HepG2 (cell line): ENCODE data around the gene CHCT1. TPM values are rescaled to one million over a fixed set of nuclear protein-coding genes. Genes with fewer than 3 reads are reported as not detected.
"Not testable (repeated sequence)": the region's sequence is repeated elsewhere in the genome, so short reads cannot be mapped to it uniquely, and the experiment has no call there.

ENCODE experiments used
- ATAC-seq: fragments of 200-7000 bp; cut with Tn5 transposase; 3 replicates; pipeline ENCODE4 v1.9.1; 2020; ENCODE audit warnings: mild to moderate bottlenecking, moderate library complexity
- BruUV-seq: library from RNA; stranded (reverse); fragments of 400-500 nt; replicated peaks from 2 replicates; lab custom pipeline; 2021; lab: Mats Ljungman, UMichigan
- CTCF ChIA-PET: fragments of 300-600 bp; formaldehyde crosslinking; extraction: SDS; loops from one replicate; lab custom pipeline; 2021; ENCODE audit warnings: low total read pairs, inconsistent platforms, low intra/inter-chr PET ratio; lab: Yijun Ruan, JAX
- POLR2A ChIA-PET: fragments of 350-600 bp; sonication (Branson Sonifier 250); formaldehyde crosslinking; loops from one replicate; lab custom pipeline; 2020; ENCODE audit warnings: antibody characterized with exemption, inconsistent platforms; lab: Yijun Ruan, JAX
- DNase-seq: peaks from one replicate; pipeline ENCODE4 v3.0.0-alpha.2; 2015; ENCODE audit warnings: low spot score
- FAIRE-seq: peaks from 3 replicates; lab custom pipeline; 2011; peaks lifted over from hg19 to GRCh38; lab: Jason Lieb, UNC
- H2AFZ ChIP-seq: one replicate; pipeline ENCODE4 v1.6.1; 2011; ENCODE audit warnings: low read length, inconsistent platforms
- H3K27ac ChIP-seq: fragments of 300-600 bp; 3 replicates; pipeline ENCODE4 v1.8.0; 2011; ENCODE audit warnings: mixed run types, mild to moderate bottlenecking, mixed read lengths, low read length, inconsistent platforms; ENCODE audit not compliant: insufficient read depth; ENCODE audit errors: extremely low read length
- H3K27me3 ChIP-seq, 2 experiments: fragments of 200-600 bp in 1 of 2; 2 replicates in 1 of 2; 3 replicates in 1 of 2; pipeline versions ENCODE4 v1.6.0 to v1.8.0; 2011; ENCODE audit warnings: low read length in 2 of 2, mild to moderate bottlenecking in 2 of 2, moderate library complexity in 2 of 2, inconsistent platforms in 1 of 2; ENCODE audit not compliant: insufficient read depth in 2 of 2, control insufficient read depth in 1 of 2
- H3K36me3 ChIP-seq, 2 experiments: fragments of 200-600 bp in 1 of 2; replicated peaks in 1 of 2; 2 replicates in 1 of 2; 3 replicates in 1 of 2; pipeline versions ENCODE4 v1.5.1 to v1.8.0; 2011; ENCODE audit warnings: low read length in 2 of 2, inconsistent platforms in 1 of 2; ENCODE audit not compliant: insufficient read depth in 2 of 2, control insufficient read depth in 1 of 2
- H3K4me1 ChIP-seq: 2 replicates; pipeline ENCODE4 v1.5.1; 2012; ENCODE audit warnings: low read length, inconsistent platforms; ENCODE audit not compliant: insufficient read depth
- H3K4me2 ChIP-seq: 2 replicates; pipeline ENCODE4 v1.6.0; 2011; ENCODE audit warnings: low read depth, low read length, inconsistent platforms
- H3K4me3 ChIP-seq, 3 experiments: fragments of 200-600 bp in 1 of 3; sonication (generic), shearing (Covaris generic) in 1 of 3; replicated peaks in 1 of 3; 2 replicates each; pipeline ENCODE4 v1.5.1; 2011 to 2016; ENCODE audit warnings: low read length in 3 of 3, inconsistent platforms in 2 of 3, low read depth in 2 of 3, mild to moderate bottlenecking in 2 of 3, control low read depth in 1 of 3, mixed read lengths in 1 of 3; ENCODE audit not compliant: insufficient read depth in 1 of 3
- H3K79me2 ChIP-seq: one replicate; pipeline ENCODE4 v1.6.1; 2011; ENCODE audit warnings: low read length, inconsistent platforms; ENCODE audit not compliant: insufficient read depth
- H3K9ac ChIP-seq: 2 replicates; pipeline ENCODE4 v1.6.0; 2011; ENCODE audit warnings: mild to moderate bottlenecking, low read depth, low read length, inconsistent platforms; ENCODE audit not compliant: insufficient read depth
- H3K9me3 ChIP-seq: 2 replicates; pipeline ENCODE4 v1.5.1; 2012; ENCODE audit warnings: mild to moderate bottlenecking, low read length
- H4K20me1 ChIP-seq: 2 replicates; pipeline ENCODE4 v1.6.0; 2011; ENCODE audit warnings: inconsistent platforms, mild to moderate bottlenecking, low read length, moderate library complexity; ENCODE audit not compliant: insufficient read depth
- KLF11 ChIP-seq: IDR thresholded peaks from 2 replicates; pipeline ENCODE4 v1.6.1; 2016; ENCODE audit warnings: missing compliant biosample characterization
- MAFF ChIP-seq: IDR thresholded peaks from 2 replicates; pipeline ENCODE4 v1.6.1; 2011; ENCODE audit warnings: low read depth, low read length, improper control_type of control experiment
- MAFK ChIP-seq, 2 experiments: IDR thresholded peaks in 1 of 2; conservative IDR thresholded peaks in 1 of 2; 2 replicates each; pipeline ENCODE4 v1.6.1; 2011; ENCODE audit warnings: improper control_type of control experiment in 2 of 2, low read length in 2 of 2
- WGBS: methylation state at CpG from one replicate; pipeline ENCODE4 v1.1.6; 2017; ENCODE audit warnings: low lambda C conversion rate; 5-methylcytosine and 5-hydroxymethylcytosine counted together
- in situ Hi-C: cut with HindIII; loops from 2 replicates; pipeline ENCODE4 v1.10.0; 2017; ENCODE audit warnings: low pct_unique_long_range_greater_than_20kb; ENCODE audit not compliant: extremely low pct_ligation_motif_present
- intact Hi-C: fragments of 100-400 bp; cut with micrococcal nuclease; formaldehyde crosslinking; loops from one replicate; pipeline ENCODE4 v1.10.0; 2022; ENCODE audit not compliant: unreplicated experiment
- polyA plus RNA-seq, 8 experiments: library from polyadenylated mRNA; depleted of rRNA in 3 of 8; stranded (reverse) in 7 of 8; unstranded in 1 of 8; fragments of >200 nt; fragmentation: Illumina TruSeq in 4 of 8; extraction: Trizol in 4 of 8; gene quantifications; 2 replicates each; pipeline versions ENCODE4 v1.2.1 to v1.2.3, GENCODE V29; 2011 to 2016; ENCODE audit warnings: low read depth in 4 of 8, missing spikeins in 1 of 8, mixed read lengths in 1 of 8; ENCODE audit not compliant: insufficient read depth in 1 of 8
- total RNA-seq, 5 experiments: library from RNA; depleted of rRNA; stranded (reverse); fragments of >200 nt; fragmentation: Illumina TruSeq; extraction: Trizol; gene quantifications; 2 replicates each; pipeline ENCODE4 v1.2.3, GENCODE V29; 2016; ENCODE audit warnings: low read depth in 1 of 5

The CHCT1 gene
- total and polyA plus RNA-seq, 2 of the 13 experiments (the other 11 are each of a cell fraction or from before 2014, with no cell fraction given): not detected

GRCh38 chr17:60416368-60416925, 5.8 kb upstream of the CHCT1 start:
- CTCF ChIA-PET: no interaction called here
- FAIRE-seq: no peak
- Histone ChIP-seq H3K4me2 (no peak overlapping the region), H3K27ac (no peak overlapping the region), H3K4me3 (no peak overlapping the region), H3K79me2 (no peaks in the 10 kb centered on the region), H4K20me1 (no peaks in the 10 kb centered on the region), H3K36me3 (no peaks in the 10 kb centered on the region), H3K4me1 (peaks cover 4% of the 10 kb centered on the region; the same call in 1 of the 2 replicates), H3K9me3 (no peaks in the 10 kb centered on the region), H3K9ac (no peak overlapping the region), H2AFZ (no peak overlapping the region), H3K27me3 (peaks cover 0 to 3% of the 10 kb centered on the region in 2 experiments; a peak in 2 of 5 replicates)
- TF ChIP-seq KLF11: no peak
- TF ChIP-seq MAFF: peak; percentile 64; the same call in 1 of the 2 replicates
- TF ChIP-seq MAFK (conservative IDR thresholded peaks at IDR 0.05 in 1 of 2, IDR thresholded peaks at IDR 0.05 in 1 of 2; ENCODE audit: low read length in 2 of 2): peak; percentile 67 to 73; a peak in 3 of 4 replicates
- intact Hi-C loops: no loop called here
- in situ Hi-C loops: no loop called here
- POLR2A ChIA-PET: no interaction called here
- DNase-seq: no peak
- ATAC-seq: no peak
- BruUV-seq: no TSS peak
- WGBS: 59% methylated on average over 2 of the region's 2 CpGs

DNA sequence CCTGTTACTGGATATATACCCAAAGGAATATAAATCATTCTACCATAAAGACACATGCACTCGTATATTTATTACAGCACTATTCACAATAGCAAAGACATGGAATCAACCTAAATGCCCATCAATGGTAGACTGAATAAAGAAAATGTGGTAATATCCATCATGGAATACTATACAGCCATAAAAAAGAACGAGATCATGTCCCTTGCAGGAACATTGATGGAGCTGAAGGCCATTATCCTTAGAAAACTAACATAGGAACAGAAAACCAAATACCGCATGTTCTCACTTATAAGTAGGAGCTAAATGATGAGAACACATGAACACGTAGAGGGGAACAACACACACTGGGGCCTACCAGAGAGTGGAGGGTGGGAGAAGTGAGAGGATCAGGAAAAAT, 3.3 kb upstream of the CHCT1 start:
- in situ Hi-C loops, H4K20me1 ChIP-seq, H3K36me3 ChIP-seq, H3K4me3 ChIP-seq, H3K9ac ChIP-seq, H3K79me2 ChIP-seq, intact Hi-C loops, DNase-seq, BruUV-seq, ATAC-seq, FAIRE-seq, POLR2A ChIA-PET, CTCF ChIA-PET, H3K4me2 ChIP-seq, H3K27ac ChIP-seq, H3K9me3 ChIP-seq, H2AFZ ChIP-seq: not testable (repeated sequence)
- Histone ChIP-seq H3K4me1 (peaks cover 12% of the 10 kb centered on the region; the same call in 1 of the 2 replicates), H3K27me3 (peaks cover 3 to 15% of the 10 kb centered on the region in 2 experiments; a peak in 3 of 5 replicates)
- WGBS: 61% methylated on average over 4 of the region's 4 CpGs

DNA sequence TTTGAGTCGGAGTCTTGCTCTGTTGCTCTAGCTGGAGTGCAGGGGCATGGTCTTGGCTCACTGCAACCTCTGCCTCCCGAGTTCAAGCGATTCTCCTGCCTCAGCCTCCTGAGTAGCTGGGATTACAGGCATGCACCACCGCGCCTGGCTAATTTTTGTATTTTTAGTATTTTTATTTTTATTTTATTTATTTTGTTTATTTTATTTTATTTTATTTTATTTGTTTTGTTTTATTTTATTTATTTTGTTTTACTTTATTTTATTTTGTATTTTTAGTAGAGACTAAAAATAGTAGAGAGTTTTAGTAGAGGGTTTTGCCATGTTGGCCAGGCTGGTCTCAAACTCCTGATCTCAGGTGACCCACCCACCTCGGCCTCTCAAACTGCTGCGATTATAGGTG, 2.4 kb upstream of the CHCT1 start:
- H4K20me1 ChIP-seq, H3K27ac ChIP-seq, H3K4me3 ChIP-seq, H3K4me2 ChIP-seq, POLR2A ChIA-PET, H3K9me3 ChIP-seq, in situ Hi-C loops, H3K36me3 ChIP-seq, DNase-seq, H2AFZ ChIP-seq, H3K9ac ChIP-seq, FAIRE-seq, BruUV-seq, ATAC-seq, H3K79me2 ChIP-seq: not testable (repeated sequence)
- Histone ChIP-seq H3K4me1 (peaks cover 12% of the 10 kb centered on the region; the same call in 1 of the 2 replicates), H3K27me3 (peaks cover 3 to 15% of the 10 kb centered on the region in 2 experiments; a peak in 4 of 5 replicates)
- intact Hi-C loops: loop anchor here (2.0 kb wide), 2 partner anchors 17 to 219 kb away; no protein-coding TSS in a partner anchor
- WGBS: 74% methylated on average over 7 of the region's 7 CpGs
- CTCF ChIA-PET: interaction anchor here (2.6 kb wide), 1 partner anchor 16 kb away, joined by 12 read pairs; no protein-coding TSS in a partner anchor
